OCI-M2 (cell line): Measurements from ENCODE around the gene KDM4D.
"Not testable (repeated sequence)": the region's sequence is repeated elsewhere in the genome, so short reads cannot be mapped to it uniquely, and the experiment has no call there.

ENCODE experiments used
- DNase-seq: peaks from one replicate; lab custom pipeline; 2025; ENCODE audit not compliant: unreplicated experiment; lab: John Stamatoyannopoulos, UW

KDM4D gene

GRCh38 chr11:94973099-94973968 lies at the start of gene KDM4D, which contains the start of gene CWC15:
Gene KDM4D (plus strand): TSS chr11:94973709. CDS start chr11:94997373, 23,664 bp downstream.
Gene CWC15 (minus strand): TSS chr11:94973556. CDS start chr11:94972185, 1,371 bp downstream.
- DNase-seq, result peak; percentile 64

GRCh38 chr11:94924171-94924572 lies 49.3 kb upstream of the KDM4D start:
- no peak for DNase-seq

GRCh38 chr11:94924612-94925011 lies 48.9 kb upstream of the KDM4D start:
- DNase-seq, result no peak

- DNase-seq, result no peak
These were observed 47.9 kb upstream of the KDM4D start for GRCh38 chr11:94925422-94926270.

GRCh38 chr11:94926271-94926625 lies 47.3 kb upstream of the KDM4D start:
- DNase-seq, result no peak

GRCh38 chr11:94926698-94927237 lies 46.7 kb upstream of the KDM4D start:
- DNase-seq, result no peak

- DNase-seq, result no peak
These were observed 45.2 kb upstream of the KDM4D start for GRCh38 chr11:94928117-94928990.

GRCh38 chr11:94932072-94932471 lies 41.4 kb upstream of the KDM4D start:
- not testable (repeated sequence) for DNase-seq

GRCh38 chr11:94932503-94932902 lies 41.0 kb upstream of the KDM4D start:
- no peak for DNase-seq

- DNase-seq, result no peak
These were observed 40.0 kb upstream of the KDM4D start for GRCh38 chr11:94933223-94934130.

- no peak for DNase-seq
These were observed 39.1 kb upstream of the KDM4D start for GRCh38 chr11:94934362-94934761.

- no peak for DNase-seq
These were observed 38.7 kb upstream of the KDM4D start for GRCh38 chr11:94934846-94935245.

- DNase-seq, result no peak
These were observed 35.1 kb upstream of the KDM4D start for GRCh38 chr11:94938095-94939055.

GRCh38 chr11:94939346-94939745 lies 34.2 kb upstream of the KDM4D start:
- DNase-seq, result no peak

GRCh38 chr11:94941131-94941530 lies 32.4 kb upstream of the KDM4D start:
- DNase-seq, result no peak

- no peak for DNase-seq
These were observed 26.7 kb upstream of the KDM4D start for GRCh38 chr11:94946812-94947211.

- no peak for DNase-seq
These were observed 25.4 kb upstream of the KDM4D start for GRCh38 chr11:94948070-94948617.

GRCh38 chr11:94954753-94955152 lies 18.8 kb upstream of the KDM4D start:
- no peak for DNase-seq
